Measurements from ENCODE around the gene ZC3HAV1. TPM values are rescaled to one million over a fixed set of nuclear protein-coding genes. Genes with fewer than 3 reads are reported as not detected.

ZC3HAV1 gene
- total and polyA plus RNA-seq, 2 experiments from 2014 or later = 24.8 to 56.8 TPM

DNA sequence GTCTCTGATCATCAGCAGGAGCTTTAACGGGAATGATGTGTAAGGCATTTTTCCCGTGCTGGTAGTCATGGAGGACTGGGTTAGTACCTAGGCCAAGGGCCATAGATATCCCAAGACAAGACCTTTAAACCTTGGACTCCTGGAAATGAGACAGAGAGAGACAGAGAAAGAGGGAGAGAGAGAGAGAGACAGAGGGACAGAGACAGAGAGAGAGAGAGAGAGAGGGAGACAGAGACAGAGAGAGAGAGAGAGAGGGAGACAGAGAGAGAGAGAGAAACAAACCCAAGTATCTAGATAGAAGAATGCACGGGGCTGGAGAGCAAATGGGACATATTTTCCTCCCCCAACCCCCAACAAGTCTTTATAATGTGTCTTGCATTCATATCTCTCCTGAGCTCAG is 22.3 kb downstream of the ZC3HAV1 start:
- H3F3A ChIP-seq (replicated peaks; ENCODE audit: low read depth) = no peaks in the 10 kb centered on the region
- H3K9me2 ChIP-seq (ENCODE audit: insufficient read depth) = no peaks in the 10 kb centered on the region
- Mint-ChIP-seq H3K27me3 (ENCODE audit: insufficient read depth, low read depth, poor library complexity) (no peaks in the 10 kb centered on the region), H3K9me3 (no peaks in the 10 kb centered on the region), H3K27ac (no peak overlapping the region), H3K4me3 (no peak overlapping the region), H3K36me3 (ENCODE audit: low read depth) (peaks cover 60% of the 10 kb centered on the region), H3K4me1 (peaks cover 10% of the 10 kb centered on the region)
- peaks cover 9% of the 10 kb centered on the region; the same call in 1 of the 2 replicates for H3K36me3 ChIP-seq (ENCODE audit: insufficient read depth)
- H2AFZ ChIP-seq = no peak overlapping the region
- TF ChIP-seq, protein P1, sequence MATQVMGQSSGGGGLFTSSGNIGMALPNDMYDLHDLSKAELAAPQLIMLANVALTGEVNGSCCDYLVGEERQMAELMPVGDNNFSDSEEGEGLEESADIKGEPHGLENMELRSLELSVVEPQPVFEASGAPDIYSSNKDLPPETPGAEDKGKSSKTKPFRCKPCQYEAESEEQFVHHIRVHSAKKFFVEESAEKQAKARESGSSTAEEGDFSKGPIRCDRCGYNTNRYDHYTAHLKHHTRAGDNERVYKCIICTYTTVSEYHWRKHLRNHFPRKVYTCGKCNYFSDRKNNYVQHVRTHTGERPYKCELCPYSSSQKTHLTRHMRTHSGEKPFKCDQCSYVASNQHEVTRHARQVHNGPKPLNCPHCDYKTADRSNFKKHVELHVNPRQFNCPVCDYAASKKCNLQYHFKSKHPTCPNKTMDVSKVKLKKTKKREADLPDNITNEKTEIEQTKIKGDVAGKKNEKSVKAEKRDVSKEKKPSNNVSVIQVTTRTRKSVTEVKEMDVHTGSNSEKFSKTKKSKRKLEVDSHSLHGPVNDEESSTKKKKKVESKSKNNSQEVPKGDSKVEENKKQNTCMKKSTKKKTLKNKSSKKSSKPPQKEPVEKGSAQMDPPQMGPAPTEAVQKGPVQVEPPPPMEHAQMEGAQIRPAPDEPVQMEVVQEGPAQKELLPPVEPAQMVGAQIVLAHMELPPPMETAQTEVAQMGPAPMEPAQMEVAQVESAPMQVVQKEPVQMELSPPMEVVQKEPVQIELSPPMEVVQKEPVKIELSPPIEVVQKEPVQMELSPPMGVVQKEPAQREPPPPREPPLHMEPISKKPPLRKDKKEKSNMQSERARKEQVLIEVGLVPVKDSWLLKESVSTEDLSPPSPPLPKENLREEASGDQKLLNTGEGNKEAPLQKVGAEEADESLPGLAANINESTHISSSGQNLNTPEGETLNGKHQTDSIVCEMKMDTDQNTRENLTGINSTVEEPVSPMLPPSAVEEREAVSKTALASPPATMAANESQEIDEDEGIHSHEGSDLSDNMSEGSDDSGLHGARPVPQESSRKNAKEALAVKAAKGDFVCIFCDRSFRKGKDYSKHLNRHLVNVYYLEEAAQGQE (IDR thresholded peaks at IDR 0.05; ENCODE audit: unreplicated experiment) = no peak
- no peak for TF ChIP-seq NANOG (IDR thresholded peaks at IDR 0.05; ENCODE audit: borderline replicate concordance)
- TF ChIP-seq ZNF114 (CRISPR knock-in tag; IDR thresholded peaks at IDR 0.05) = no peak
- peaks cover 18% of the 10 kb centered on the region for H3K79me2 ChIP-seq (replicated peaks; ENCODE audit: insufficient read depth)
- no peak overlapping the region for H3K4me3 ChIP-seq
- DNase-seq (ENCODE audit: low spot score) (no peak), ATAC-seq (no peak)
- H4K20me1 ChIP-seq (replicated peaks; ENCODE audit: insufficient read depth) = peaks cover 10% of the 10 kb centered on the region
- H3K27me3 ChIP-seq (ENCODE audit: insufficient read depth) = no peaks in the 10 kb centered on the region
- no peaks in the 10 kb centered on the region; the same call in 1 of the 2 replicates for H3K4me1 ChIP-seq (ENCODE audit: insufficient read depth)
- H3K27ac ChIP-seq (ENCODE audit: low read depth) = no peak overlapping the region
- no peak overlapping the region for H3K4me2 ChIP-seq

DNA sequence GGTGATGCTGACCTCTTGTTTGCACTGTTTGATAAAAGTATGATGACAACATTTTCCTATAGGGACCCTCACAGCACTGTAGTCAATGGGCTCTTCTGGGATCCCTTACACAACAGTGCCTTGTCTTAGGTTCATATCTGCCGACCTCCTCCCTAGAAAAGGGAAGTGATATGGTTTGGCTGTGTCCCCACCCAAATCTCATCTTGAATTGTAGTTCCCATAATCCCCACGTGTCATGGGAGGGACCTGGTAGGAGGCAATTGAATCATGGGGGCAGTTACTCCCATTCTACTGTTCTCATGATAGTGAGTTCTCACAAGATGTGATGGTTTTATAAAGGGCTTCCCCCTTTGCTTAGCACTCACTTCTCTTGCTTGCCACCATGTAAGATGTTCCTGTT is 23.1 kb downstream of the ZC3HAV1 start:
- Mint-ChIP-seq H3K4me1 (peaks cover 5% of the 10 kb centered on the region; the same call in 1 of the 3 replicates), H3K27me3 (ENCODE audit: insufficient read depth, low read depth, poor library complexity) (no peaks in the 10 kb centered on the region), H3K27ac (no peak overlapping the region), H3K9me3 (no peaks in the 10 kb centered on the region), H3K4me3 (no peak overlapping the region), H3K36me3 (ENCODE audit: low read depth) (peaks cover 60% of the 10 kb centered on the region)
- ATAC-seq (no peak), DNase-seq (ENCODE audit: low spot score) (no peak)
- H2AFZ ChIP-seq = no peak overlapping the region
- no peaks in the 10 kb centered on the region for H3K4me1 ChIP-seq (ENCODE audit: insufficient read depth)
- H3K4me3 ChIP-seq = no peak overlapping the region
- H3F3A ChIP-seq (replicated peaks; ENCODE audit: low read depth) = no peaks in the 10 kb centered on the region
- H3K79me2 ChIP-seq (replicated peaks; ENCODE audit: insufficient read depth) = peaks cover 12% of the 10 kb centered on the region
- peaks cover 9% of the 10 kb centered on the region; the same call in 1 of the 2 replicates for H3K36me3 ChIP-seq (ENCODE audit: insufficient read depth)
- no peaks in the 10 kb centered on the region for H3K9me2 ChIP-seq (ENCODE audit: insufficient read depth)
- no peak overlapping the region for H3K4me2 ChIP-seq
- H3K27me3 ChIP-seq (ENCODE audit: insufficient read depth) = no peaks in the 10 kb centered on the region
- peaks cover 10% of the 10 kb centered on the region for H4K20me1 ChIP-seq (replicated peaks; ENCODE audit: insufficient read depth)
- no peak overlapping the region for H3K27ac ChIP-seq (ENCODE audit: low read depth)
- TF ChIP-seq POLR2AphosphoS5 (IDR thresholded peaks at IDR 0.05; ENCODE audit: low read depth) (no peak), ZNF331 (CRISPR knock-in tag; IDR thresholded peaks at IDR 0.05; ENCODE audit: low read depth) (no peak), JUNB (IDR thresholded peaks at IDR 0.05; ENCODE audit: unreplicated experiment) (no peak), ZNF114 (CRISPR knock-in tag; IDR thresholded peaks at IDR 0.05) (no peak), STAT1 (IDR thresholded peaks at IDR 0.05; ENCODE audit: unreplicated experiment) (no peak), EZH2 (IDR thresholded peaks at IDR 0.05; ENCODE audit: low read depth, unreplicated experiment) (no peak), EZH2phosphoT487 (IDR thresholded peaks at IDR 0.05; ENCODE audit: unreplicated experiment) (no peak), NANOG (IDR thresholded peaks at IDR 0.05; ENCODE audit: borderline replicate concordance) (no peak)
- TF ChIP-seq, protein P2, sequence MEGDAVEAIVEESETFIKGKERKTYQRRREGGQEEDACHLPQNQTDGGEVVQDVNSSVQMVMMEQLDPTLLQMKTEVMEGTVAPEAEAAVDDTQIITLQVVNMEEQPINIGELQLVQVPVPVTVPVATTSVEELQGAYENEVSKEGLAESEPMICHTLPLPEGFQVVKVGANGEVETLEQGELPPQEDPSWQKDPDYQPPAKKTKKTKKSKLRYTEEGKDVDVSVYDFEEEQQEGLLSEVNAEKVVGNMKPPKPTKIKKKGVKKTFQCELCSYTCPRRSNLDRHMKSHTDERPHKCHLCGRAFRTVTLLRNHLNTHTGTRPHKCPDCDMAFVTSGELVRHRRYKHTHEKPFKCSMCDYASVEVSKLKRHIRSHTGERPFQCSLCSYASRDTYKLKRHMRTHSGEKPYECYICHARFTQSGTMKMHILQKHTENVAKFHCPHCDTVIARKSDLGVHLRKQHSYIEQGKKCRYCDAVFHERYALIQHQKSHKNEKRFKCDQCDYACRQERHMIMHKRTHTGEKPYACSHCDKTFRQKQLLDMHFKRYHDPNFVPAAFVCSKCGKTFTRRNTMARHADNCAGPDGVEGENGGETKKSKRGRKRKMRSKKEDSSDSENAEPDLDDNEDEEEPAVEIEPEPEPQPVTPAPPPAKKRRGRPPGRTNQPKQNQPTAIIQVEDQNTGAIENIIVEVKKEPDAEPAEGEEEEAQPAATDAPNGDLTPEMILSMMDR (conservative IDR thresholded peaks at IDR 0.05; ENCODE audit: low read depth in 2 of 2) = no peak
- TF ChIP-seq, protein P1 (IDR thresholded peaks at IDR 0.05; ENCODE audit: unreplicated experiment) = no peak
- TF ChIP-seq, protein P3, sequence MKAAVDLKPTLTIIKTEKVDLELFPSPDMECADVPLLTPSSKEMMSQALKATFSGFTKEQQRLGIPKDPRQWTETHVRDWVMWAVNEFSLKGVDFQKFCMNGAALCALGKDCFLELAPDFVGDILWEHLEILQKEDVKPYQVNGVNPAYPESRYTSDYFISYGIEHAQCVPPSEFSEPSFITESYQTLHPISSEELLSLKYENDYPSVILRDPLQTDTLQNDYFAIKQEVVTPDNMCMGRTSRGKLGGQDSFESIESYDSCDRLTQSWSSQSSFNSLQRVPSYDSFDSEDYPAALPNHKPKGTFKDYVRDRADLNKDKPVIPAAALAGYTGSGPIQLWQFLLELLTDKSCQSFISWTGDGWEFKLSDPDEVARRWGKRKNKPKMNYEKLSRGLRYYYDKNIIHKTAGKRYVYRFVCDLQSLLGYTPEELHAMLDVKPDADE (IDR thresholded peaks at IDR 0.05) = no peak
